H1 (cell line): ENCODE measurements around the gene B9D1. TPM values are rescaled to one million over a fixed set of nuclear protein-coding genes. Genes with fewer than 3 reads are reported as not detected.

Experiments used
- CTCF ChIA-PET: fragments of 300-600 bp; sonication (Branson Sonifier 250); formaldehyde crosslinking; loops from one replicate; lab custom pipeline; 2021; ENCODE audit not compliant: partially characterized antibody; lab: Charles Lee
- POLR2A ChIA-PET: fragments of 300-600 bp; sonication (Branson Sonifier 250); formaldehyde crosslinking; loops from one replicate; lab custom pipeline; 2021; ENCODE audit warnings: inconsistent platforms; ENCODE audit not compliant: partially characterized antibody; lab: Charles Lee
- DNase-seq, 2 experiments: peaks; one replicate each; pipeline versions ENCODE4 v3.0.0 to v3.0.0-alpha.2; 2010 to 2022; ENCODE audit warnings: low spot score in 2 of 2, low read depth in 1 of 2, mixed read lengths in 1 of 2
- FAIRE-seq: peaks from 2 replicates; lab custom pipeline; 2011; peaks lifted over from hg19 to GRCh38; lab: Jason Lieb, UNC
- H2AFZ ChIP-seq: 2 replicates; pipeline ENCODE4 v1.8.1; 2012; ENCODE audit warnings: low read length, inconsistent platforms
- H2AK5ac ChIP-seq: 2 replicates; pipeline ENCODE4 v1.6.1; 2013; ENCODE audit warnings: low read depth, low read length
- H2BK120ac ChIP-seq: replicated peaks from 2 replicates; pipeline ENCODE3; 2013; ENCODE audit warnings: low read depth, low read length, inconsistent platforms
- H2BK12ac ChIP-seq: 2 replicates; pipeline ENCODE4 v1.6.1; 2013; ENCODE audit warnings: low read depth, low read length
- H2BK15ac ChIP-seq: 2 replicates; pipeline ENCODE4 v1.6.1; 2013; ENCODE audit warnings: low read length
- H2BK20ac ChIP-seq: 2 replicates; pipeline ENCODE4 v1.6.1; 2013; ENCODE audit warnings: low read length
- H2BK5ac ChIP-seq: 2 replicates; pipeline ENCODE4 v1.6.1; 2013; ENCODE audit warnings: low read depth, low read length
- H3K14ac ChIP-seq: 2 replicates; pipeline ENCODE4 v1.6.1; 2013; ENCODE audit warnings: inconsistent platforms; ENCODE audit not compliant: insufficient read length
- H3K18ac ChIP-seq: 2 replicates; pipeline ENCODE4 v1.6.1; 2013; ENCODE audit warnings: low read length; ENCODE audit errors: extremely low read depth
- H3K23ac ChIP-seq: 2 replicates; pipeline ENCODE4 v1.6.1; 2013; ENCODE audit warnings: inconsistent platforms; ENCODE audit not compliant: insufficient read length
- H3K23me2 ChIP-seq: 2 replicates; pipeline ENCODE4 v1.6.1; 2013; ENCODE audit warnings: low read depth, low read length
- H3K27ac ChIP-seq: 2 replicates; pipeline ENCODE4 v1.6.1; 2011; ENCODE audit warnings: low read depth, low read length, inconsistent platforms
- H3K27me3 ChIP-seq, 4 experiments: replicated peaks in 1 of 4; 1 replicate in 1 of 4; 2 replicates in 3 of 4; pipeline versions ENCODE4 v1.6.1 to v1.8.1; 2011 to 2013; ENCODE audit warnings: low read length in 3 of 4, mild to moderate bottlenecking in 3 of 4, inconsistent platforms in 2 of 4, mixed read lengths in 2 of 4, moderate library complexity in 1 of 4; ENCODE audit not compliant: control insufficient read depth in 3 of 4, insufficient read depth in 3 of 4; ENCODE audit errors: extremely low read depth in 1 of 4
- H3K36me3 ChIP-seq, 4 experiments: 2 replicates each; pipeline versions ENCODE4 v1.6.1 to v1.8.1; 2011 to 2013; ENCODE audit warnings: mild to moderate bottlenecking in 4 of 4, low read length in 3 of 4, moderate library complexity in 2 of 4, control low read depth in 1 of 4, inconsistent platforms in 1 of 4; ENCODE audit not compliant: insufficient read depth in 4 of 4, control insufficient read depth in 2 of 4
- H3K4ac ChIP-seq: replicated peaks from 2 replicates; pipeline ENCODE3; 2013; ENCODE audit warnings: low read length, low read depth, mixed read lengths, inconsistent platforms; ENCODE audit not compliant: insufficient read length
- H3K4me1 ChIP-seq, 4 experiments: replicated peaks in 1 of 4; 1 replicate in 1 of 4; 2 replicates in 3 of 4; pipeline versions ENCODE4 v1.6.1 to v1.8.1; 2011 to 2013; ENCODE audit warnings: low read length in 3 of 4, inconsistent platforms in 2 of 4, mixed read lengths in 1 of 4; ENCODE audit not compliant: insufficient read depth in 4 of 4, control insufficient read depth in 3 of 4
- H3K4me2 ChIP-seq, 2 experiments: 2 replicates each; pipeline versions ENCODE4 v1.6.1 to v1.8.1; 2011 to 2013; ENCODE audit warnings: low read depth in 2 of 2, low read length in 2 of 2, control low read depth in 1 of 2, inconsistent platforms in 1 of 2, mild to moderate bottlenecking in 1 of 2; ENCODE audit not compliant: insufficient read depth in 1 of 2
- H3K4me3 ChIP-seq, 4 experiments: fragments of 200-600, 300-600 bp in 1 of 4; sonication (generic), shearing (Covaris generic), sonication (Bioruptor Twin) in 1 of 4; 2 replicates each; pipeline versions ENCODE4 v1.5.1 to v1.8.1; 2011 to 2016; ENCODE audit warnings: low read length in 4 of 4, low read depth in 3 of 4, control low read depth in 2 of 4, inconsistent platforms in 2 of 4, mild to moderate bottlenecking in 2 of 4, mixed read lengths in 1 of 4, moderate library complexity in 1 of 4; ENCODE audit not compliant: insufficient read depth in 2 of 4; ENCODE audit errors: extremely low read depth in 1 of 4
- H3K56ac ChIP-seq: replicated peaks from 2 replicates; pipeline ENCODE3; 2013; ENCODE audit warnings: low read depth, mild to moderate bottlenecking, mixed read lengths, low read length, inconsistent platforms; ENCODE audit not compliant: insufficient read length
- H3K79me1 ChIP-seq: 2 replicates; pipeline ENCODE4 v1.6.1; 2013; ENCODE audit warnings: low read depth, low read length, control low read depth
- H3K79me2 ChIP-seq, 2 experiments: 2 replicates each; pipeline versions ENCODE4 v1.6.1 to v1.8.1; 2012 to 2013; ENCODE audit warnings: low read length in 2 of 2, mild to moderate bottlenecking in 2 of 2, inconsistent platforms in 1 of 2; ENCODE audit not compliant: insufficient read depth in 2 of 2, control insufficient read depth in 1 of 2
- H3K9ac ChIP-seq, 4 experiments: replicated peaks in 1 of 4; 1 replicate in 1 of 4; 2 replicates in 3 of 4; pipeline versions ENCODE4 v1.6.1 to v1.8.1; 2011 to 2013; ENCODE audit warnings: low read depth in 3 of 4, low read length in 3 of 4, control low read depth in 2 of 4, mild to moderate bottlenecking in 2 of 4, moderate library complexity in 2 of 4, inconsistent platforms in 1 of 4; ENCODE audit errors: extremely low read depth in 1 of 4
- H3K9me3 ChIP-seq, 2 experiments: 2 replicates each; pipeline versions ENCODE4 v1.6.1 to v1.8.1; 2012 to 2013; ENCODE audit warnings: mild to moderate bottlenecking in 2 of 2, moderate library complexity in 2 of 2, control low read depth in 1 of 2, inconsistent platforms in 1 of 2, low read depth in 1 of 2, low read length in 1 of 2, mixed read lengths in 1 of 2; ENCODE audit not compliant: insufficient read depth in 2 of 2
- H4K20me1 ChIP-seq, 2 experiments: replicated peaks in 1 of 2; 2 replicates each; pipeline versions ENCODE3 to v1.8.1; 2011 to 2013; ENCODE audit warnings: inconsistent platforms in 2 of 2, low read length in 2 of 2, mild to moderate bottlenecking in 1 of 2; ENCODE audit not compliant: insufficient read depth in 2 of 2, control insufficient read depth in 1 of 2
- H4K5ac ChIP-seq: 2 replicates; pipeline ENCODE4 v1.6.1; 2013; ENCODE audit warnings: low read length, low read depth, mixed read lengths, inconsistent platforms; ENCODE audit not compliant: insufficient read length
- H4K8ac ChIP-seq: 2 replicates; pipeline ENCODE4 v1.8.0; 2013; ENCODE audit warnings: mild to moderate bottlenecking, moderate library complexity, low read length, inconsistent platforms; ENCODE audit not compliant: insufficient read depth; ENCODE audit errors: extremely low read depth
- H4K91ac ChIP-seq: replicated peaks from 2 replicates; pipeline ENCODE3; 2013; ENCODE audit warnings: low read length, mixed read lengths, inconsistent platforms; ENCODE audit not compliant: insufficient read length
- CHD2 ChIP-seq: IDR thresholded peaks from 2 replicates; pipeline ENCODE4 v1.6.1; 2012; ENCODE audit warnings: low read length, improper control_type of control experiment
- HDAC2 ChIP-seq, 2 experiments: fragments of 300-600 bp in 1 of 2; sonication (generic) in 1 of 2; IDR thresholded peaks; 2 replicates each; pipeline ENCODE4 v1.6.1; 2011 to 2012; ENCODE audit warnings: low read depth in 2 of 2, low read length in 2 of 2, mild to moderate bottlenecking in 2 of 2, moderate library complexity in 2 of 2, borderline replicate concordance in 1 of 2, inconsistent platforms in 1 of 2
- RBBP5 ChIP-seq: IDR thresholded peaks from 2 replicates; pipeline ENCODE4 v1.7.1; 2012; ENCODE audit warnings: low read depth, mild to moderate bottlenecking, inconsistent platforms, low read length, moderate library complexity, borderline replicate concordance
- RFX5 ChIP-seq: IDR thresholded peaks from 2 replicates; pipeline ENCODE4 v1.6.1; 2011; ENCODE audit warnings: low read depth, low read length, improper control_type of control experiment, borderline replicate concordance
- RNF2 ChIP-seq: fragments of 200-900, 300-1000 bp; sonication (generic); IDR thresholded peaks from 2 replicates; pipeline ENCODE4 v1.7.1; 2016; ENCODE audit warnings: borderline replicate concordance, low read depth, mild to moderate bottlenecking, antibody characterized with exemption, low read length; ENCODE audit not compliant: poor library complexity, severe bottlenecking; ENCODE audit errors: missing control alignments
- TAF7 ChIP-seq: optimal IDR thresholded peaks from 2 replicates; pipeline ENCODE3; 2011; ENCODE audit warnings: low read depth, mild to moderate bottlenecking, inconsistent platforms, low read length, moderate library complexity, borderline replicate concordance
- TCF12 ChIP-seq: IDR thresholded peaks from 2 replicates; pipeline ENCODE4 v1.6.1; 2011; ENCODE audit warnings: low read depth, mild to moderate bottlenecking, low read length
- WGBS, 2 experiments: shearing (Covaris generic) in 1 of 2; methylation state at CpG; one replicate each; pipeline versions ENCODE4 v1.1.6 to v1.1.7; 2013 to 2015; ENCODE audit warnings: low lambda C conversion rate in 2 of 2, mixed read lengths in 2 of 2, inconsistent platforms in 1 of 2, low coverage in 1 of 2, missing lambda C conversion rate in 1 of 2; ENCODE audit not compliant: insufficient replicate concordance in 2 of 2, insufficient coverage in 1 of 2, insufficient read length in 1 of 2; ENCODE audit errors: extremely low coverage in 1 of 2, missing lambda C conversion rate in 1 of 2; 5-methylcytosine and 5-hydroxymethylcytosine counted together
- polyA plus RNA-seq, 7 experiments: library from polyadenylated mRNA; depleted of rRNA in 3 of 7; stranded (reverse) in 5 of 7; unstranded in 2 of 7; fragments of >200 nt in 5 of 7; fragments of 200-250 nt in 2 of 7; gene quantifications; 1 replicate in 5 of 7; 2 replicates in 1 of 7; 4 replicates in 1 of 7; pipeline versions ENCODE4 v1.2.1 to v1.2.3, GENCODE V29; 2011 to 2013; ENCODE audit warnings: missing spikeins in 2 of 7, mixed read lengths in 2 of 7
- total RNA-seq: library from RNA; stranded (reverse); fragmentation: NEBNext Ultra II Directional; extraction: Animal tissue kit (Norgen Biotek cat#: 25700); gene quantifications from 2 replicates; pipeline ENCODE4 v1.2.1, GENCODE V29; 2021
- TF ChIP-seq, protein P1 (sequence below): IDR thresholded peaks from 2 replicates; pipeline ENCODE4 v1.6.1; 2011; ENCODE audit warnings: low read length, improper control_type of control experiment

Gene B9D1
- total and polyA plus RNA-seq, 2 of the 8 experiments (the other 6 are each of a cell fraction or from before 2014, with no cell fraction given), result 24.6 to 65.7 TPM

DNA sequence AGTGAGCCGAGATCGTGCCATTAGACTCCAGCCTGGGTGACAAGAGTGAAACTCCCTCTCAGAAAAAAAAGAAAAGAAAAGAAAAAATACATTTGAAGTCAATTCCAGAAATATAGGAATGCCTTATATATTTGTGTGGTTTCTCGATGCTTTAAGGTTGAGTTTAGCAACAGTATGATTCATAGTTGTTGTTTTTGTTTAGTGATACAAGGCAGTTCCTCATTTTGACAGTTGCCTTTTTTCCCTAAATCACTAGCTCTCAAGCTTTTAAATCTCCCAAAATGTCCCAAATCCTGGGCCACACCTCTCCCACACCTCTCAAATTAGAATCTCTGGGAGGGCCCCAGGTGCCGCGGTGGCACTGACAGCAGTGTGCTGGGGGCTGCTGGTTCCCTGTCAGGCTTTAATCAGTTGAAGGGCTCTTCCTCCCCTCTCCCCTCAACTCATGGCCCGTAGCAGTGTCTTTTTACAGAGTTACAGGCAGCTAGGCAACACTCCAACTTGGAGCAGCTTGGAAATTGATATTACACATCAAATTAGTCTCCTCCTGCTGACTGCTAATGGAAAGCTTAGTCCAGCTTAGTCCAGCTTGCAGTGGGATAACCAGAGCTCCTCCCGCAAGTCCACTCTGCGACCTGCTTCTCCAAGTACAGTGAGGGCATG, 66.9 kb downstream of the B9D1 start:
- Histone ChIP-seq H3K27me3 (no peaks in the 10 kb centered on the region), H2BK12ac (no peak overlapping the region), H3K4me1 (peaks cover 0 to 4% (median 0%) of the 10 kb centered on the region in 4 experiments; a peak in 3 of 7 replicates), H3K23me2 (no peaks in the 10 kb centered on the region), H3K79me1 (peaks cover 6% of the 10 kb centered on the region; the same call in 1 of the 2 replicates), H4K5ac (no peak overlapping the region), H3K14ac (no peak overlapping the region), H3K4ac (no peak overlapping the region), H2AFZ (no peak overlapping the region), H3K27ac (no peak overlapping the region), H3K36me3 (no peaks in the 10 kb centered on the region), H4K8ac (no peak overlapping the region), H4K91ac (no peak overlapping the region), H2AK5ac (no peak overlapping the region), H2BK15ac (no peak overlapping the region), H2BK120ac (no peak overlapping the region), H2BK5ac (no peak overlapping the region), H4K20me1 (peaks cover 9 to 11% of the 10 kb centered on the region in 2 experiments), H3K4me3 (no peak overlapping the region), H3K9ac (no peak overlapping the region), H2BK20ac (no peak overlapping the region), H3K79me2 (peaks cover 0 to 6% of the 10 kb centered on the region in 2 experiments; a peak in 2 of 4 replicates), H3K4me2 (no peak overlapping the region), H3K23ac (no peak overlapping the region), H3K18ac (no peak overlapping the region), H3K56ac (no peak overlapping the region), H3K9me3 (no peaks in the 10 kb centered on the region)
- CTCF ChIA-PET, result interaction anchor here (0.6 to 1.2 kb wide), 4 partner anchors 11 to 38 kb away, joined by 3 to 4 read pairs (median 3); no protein-coding TSS in a partner anchor
- POLR2A ChIA-PET, result interaction anchor here (1.2 to 2.2 kb wide), 2 partner anchors 10 to 11 kb away, joined by 3 to 8 read pairs; no protein-coding TSS in a partner anchor
- 93% methylated on average over 8 of the region's 8 CpGs; no CpG with 5 or more reads in 1 of the 2 experiments for WGBS, 2 experiments
- FAIRE-seq (no peak), DNase-seq (no peak)
- TF ChIP-seq TCF12 (no peak), CHD2 (no peak), TAF7 (no peak), RNF2 (no peak), RBBP5 (no peak), HDAC2 (IDR thresholded peaks at IDR 0.05; ENCODE audit: borderline replicate concordance in 1 of 2, low read depth in 2 of 2, low read length in 2 of 2) (no peak), RFX5 (no peak)
- TF ChIP-seq, protein P1, sequence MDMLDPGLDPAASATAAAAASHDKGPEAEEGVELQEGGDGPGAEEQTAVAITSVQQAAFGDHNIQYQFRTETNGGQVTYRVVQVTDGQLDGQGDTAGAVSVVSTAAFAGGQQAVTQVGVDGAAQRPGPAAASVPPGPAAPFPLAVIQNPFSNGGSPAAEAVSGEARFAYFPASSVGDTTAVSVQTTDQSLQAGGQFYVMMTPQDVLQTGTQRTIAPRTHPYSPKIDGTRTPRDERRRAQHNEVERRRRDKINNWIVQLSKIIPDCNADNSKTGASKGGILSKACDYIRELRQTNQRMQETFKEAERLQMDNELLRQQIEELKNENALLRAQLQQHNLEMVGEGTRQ, result no peak
